ENCODE data around the gene PRMT3. TPM values are rescaled to one million over a fixed set of nuclear protein-coding genes. Genes with fewer than 3 reads are reported as not detected.

Gene PRMT3
- total RNA-seq = 32.6 and 42.0 TPM in 2 replicates

GRCh38 chr11:20387261-20388095 is at the start of gene PRMT3:
PRMT3 (plus strand) TSS chr11:20387716; CDS start chr11:20387747, 31 bp downstream.

DNA sequence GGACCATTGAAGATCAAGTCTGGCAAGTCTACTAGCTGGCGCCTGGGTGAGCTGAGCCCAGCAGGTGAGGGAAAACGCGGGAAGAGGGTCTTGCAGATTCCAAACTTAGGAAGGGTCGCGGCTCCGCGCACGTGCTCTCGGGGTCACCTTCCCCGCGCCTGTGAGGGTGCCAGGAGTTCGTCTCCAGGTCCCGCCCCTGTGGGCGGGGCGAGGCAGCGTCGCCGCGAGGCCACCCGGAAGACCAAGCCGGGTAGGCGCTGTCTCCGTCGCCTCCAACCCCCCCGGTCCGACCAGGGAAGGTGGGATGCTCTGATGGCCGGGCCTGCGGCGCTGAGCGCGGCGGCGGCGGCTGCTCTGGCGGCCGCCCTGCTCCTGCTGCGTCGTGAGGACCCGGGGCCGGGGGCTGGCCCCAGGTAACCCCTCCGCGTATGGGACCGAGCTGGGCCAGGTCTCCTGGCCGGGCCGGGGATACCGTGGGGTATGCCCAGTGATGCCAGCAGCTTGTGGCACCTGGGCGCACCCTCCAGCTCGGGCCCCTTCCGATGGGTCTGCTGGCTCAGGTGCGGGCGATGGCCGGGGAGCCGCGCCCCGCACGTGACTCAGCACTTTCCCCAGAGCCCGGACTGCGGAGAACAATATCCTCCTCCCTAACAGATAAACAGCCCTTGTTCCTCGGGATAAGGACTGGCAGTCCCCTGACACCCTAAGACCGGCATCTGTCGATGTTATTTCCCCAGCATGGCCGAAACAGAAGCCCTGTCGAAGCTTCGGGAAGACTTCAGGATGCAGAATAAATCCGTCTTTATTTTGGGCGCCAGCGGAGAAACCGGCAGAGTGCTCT is 23.8 kb upstream of the PRMT3 start, which contains the start of gene HTATIP2:
TSS of gene HTATIP2 (plus strand) at position 215 of the 841 bp plus-strand sequence. CDS start at position 739, 524 bp downstream.

Other genes starting within 250 kb of the PRMT3 start
- not detected in 2 replicates for gene DBX1, start 227.2 kb upstream of the PRMT3 start, total RNA-seq
- 76.6 and 111 TPM in 2 replicates for gene HTATIP2, start 24.0 kb upstream of the PRMT3 start, total RNA-seq
- gene SLC6A5, start 211.9 kb downstream of the PRMT3 start, total RNA-seq = not detected in 2 replicates

All from nasal cavity respiratory epithelium epithelial cell of viscerocranial mucosa (primary cell).